ENCODE data around the gene USP5.
"Not testable (repeated sequence)": the region's sequence is repeated elsewhere in the genome, so short reads cannot be mapped to it uniquely, and the experiment has no call there.

USP5 gene

DNA sequence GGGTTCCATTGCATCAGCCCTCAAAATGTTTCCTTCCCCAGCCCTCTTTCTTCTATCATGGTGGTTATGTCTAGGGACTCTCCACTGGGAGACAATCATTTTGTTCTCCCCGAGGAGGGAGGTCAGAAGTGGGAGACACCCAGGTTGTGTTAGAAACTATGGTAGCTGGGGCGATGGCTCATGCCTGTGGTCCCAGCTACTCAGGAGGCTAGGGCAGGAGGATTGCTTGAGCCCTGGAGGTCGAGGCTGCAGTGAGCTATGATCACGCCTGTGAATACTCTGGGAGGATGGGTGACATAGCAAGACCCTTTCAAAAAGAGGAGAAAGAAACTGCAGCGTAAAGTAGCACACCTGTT lies 39.7 kb downstream of the USP5 start:
- H3K27ac ChIP-seq (ENCODE audit: low read depth, low read length) = peak overlapping the region; percentile 86
- peak overlapping the region; percentile 64 for H3K4me3 ChIP-seq (ENCODE audit: low read length)
- peak overlapping the region; percentile 85 for H3K9ac ChIP-seq (ENCODE audit: low read depth, low read length)
- 92% methylated on average over 5 of the region's 5 CpGs for WGBS
- H3K4me1 ChIP-seq (ENCODE audit: insufficient read depth, low read length) = peaks cover 24% of the 10 kb centered on the region
- no peaks in the 10 kb centered on the region for H3K36me3 ChIP-seq (ENCODE audit: insufficient read depth, low read length)
- H3K9me3 ChIP-seq (ENCODE audit: insufficient read depth, low read depth, low read length) = no peaks in the 10 kb centered on the region
- H3K27me3 ChIP-seq (ENCODE audit: insufficient read depth, low read length) = no peaks in the 10 kb centered on the region

GRCh38 chr12:6892683-6893082 lies 40.7 kb downstream of the USP5 start:
- peaks cover 14% of the 10 kb centered on the region for H3K4me1 ChIP-seq (ENCODE audit: insufficient read depth, low read length)
- H3K4me3 ChIP-seq (ENCODE audit: low read length); H3K27ac ChIP-seq (ENCODE audit: low read depth, low read length); H3K27me3 ChIP-seq (ENCODE audit: insufficient read depth, low read length); H3K9me3 ChIP-seq (ENCODE audit: insufficient read depth, low read depth, low read length); H3K36me3 ChIP-seq (ENCODE audit: insufficient read depth, low read length); H3K9ac ChIP-seq (ENCODE audit: low read depth, low read length): not testable (repeated sequence)
- WGBS = 93% methylated on average over 3 of the region's 3 CpGs

GRCh38 chr12:6894321-6894720 lies 42.4 kb downstream of the USP5 start:
- Histone ChIP-seq H3K27me3 (ENCODE audit: insufficient read depth, low read length) (no peaks in the 10 kb centered on the region), H3K9me3 (ENCODE audit: insufficient read depth, low read depth, low read length) (no peaks in the 10 kb centered on the region), H3K4me3 (ENCODE audit: low read length) (no peak overlapping the region), H3K36me3 (ENCODE audit: insufficient read depth, low read length) (no peaks in the 10 kb centered on the region), H3K4me1 (ENCODE audit: insufficient read depth, low read length) (peaks cover 5% of the 10 kb centered on the region), H3K9ac (ENCODE audit: low read depth, low read length) (no peak overlapping the region), H3K27ac (ENCODE audit: low read depth, low read length) (no peak overlapping the region)
- 85% methylated on average over 3 of the region's 3 CpGs for WGBS

- Histone ChIP-seq H3K4me1 (ENCODE audit: insufficient read depth, low read length) (0 out of 2 replicates have a peak, but pooled peaks cover 4% of the 10 kb centered on the region), H3K4me3 (ENCODE audit: low read length) (no peak overlapping the region), H3K9me3 (ENCODE audit: insufficient read depth, low read depth, low read length) (no peaks in the 10 kb centered on the region), H3K27ac (ENCODE audit: low read depth, low read length) (no peak overlapping the region), H3K27me3 (ENCODE audit: insufficient read depth, low read length) (no peaks in the 10 kb centered on the region), H3K36me3 (ENCODE audit: insufficient read depth, low read length) (no peaks in the 10 kb centered on the region), H3K9ac (ENCODE audit: low read depth, low read length) (no peak overlapping the region)
- 85% methylated on average over 6 of the region's 6 CpGs for WGBS
Measured at GRCh38 chr12:6896846-6897435, 45.0 kb downstream of the USP5 start.

- no peak overlapping the region for H3K9ac ChIP-seq (ENCODE audit: low read depth, low read length)
- no peak overlapping the region for H3K4me3 ChIP-seq (ENCODE audit: low read length)
- H3K27me3 ChIP-seq (ENCODE audit: insufficient read depth, low read length) = no peaks in the 10 kb centered on the region
- H3K27ac ChIP-seq (ENCODE audit: low read depth, low read length) = no peak overlapping the region
- H3K36me3 ChIP-seq (ENCODE audit: insufficient read depth, low read length) = no peaks in the 10 kb centered on the region
- WGBS = 90% methylated on average over 4 of the region's 5 CpGs
- no peaks in the 10 kb centered on the region for H3K9me3 ChIP-seq (ENCODE audit: insufficient read depth, low read depth, low read length)
- H3K4me1 ChIP-seq (ENCODE audit: insufficient read depth, low read length) = peaks cover 15% of the 10 kb centered on the region
Measured at GRCh38 chr12:6899427-6899826, 47.5 kb downstream of the USP5 start.

DNA sequence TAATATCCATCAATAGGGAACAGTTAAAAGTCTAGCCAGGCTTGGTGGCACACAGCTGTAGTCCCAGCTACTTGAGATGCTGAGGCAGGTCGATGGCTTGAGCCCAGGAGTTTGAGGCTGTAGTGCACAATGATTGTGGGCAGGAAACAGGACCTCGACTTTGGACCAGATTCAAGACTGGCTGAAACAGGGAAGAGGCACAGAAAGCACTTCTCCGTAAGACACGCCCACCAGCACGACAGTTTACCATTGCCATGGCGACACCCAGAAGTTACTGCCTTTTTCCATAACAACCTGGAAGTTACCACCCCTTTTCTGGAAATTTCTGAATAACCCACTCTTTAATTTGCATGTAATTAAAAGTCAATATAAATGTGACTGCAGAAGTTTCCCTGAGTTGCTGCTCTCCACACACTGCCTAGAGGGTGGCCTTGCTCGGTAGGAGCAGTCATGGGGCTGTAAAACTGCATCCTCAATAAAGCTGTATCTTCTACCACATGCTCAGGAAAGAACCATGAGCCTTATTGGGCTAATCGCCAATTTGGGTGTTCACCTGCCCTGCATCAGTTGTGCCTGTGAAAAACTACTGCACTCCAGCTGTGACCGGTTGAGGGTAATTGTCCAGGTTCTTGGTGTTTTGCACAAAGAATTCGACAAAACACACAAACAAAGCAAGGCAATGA lies 48.0 kb downstream of the USP5 start:
- no peak overlapping the region for H3K9ac ChIP-seq (ENCODE audit: low read depth, low read length)
- H3K9me3 ChIP-seq (ENCODE audit: insufficient read depth, low read depth, low read length) = no peaks in the 10 kb centered on the region
- peaks cover 16% of the 10 kb centered on the region for H3K4me1 ChIP-seq (ENCODE audit: insufficient read depth, low read length)
- H3K27ac ChIP-seq (ENCODE audit: low read depth, low read length) = no peak overlapping the region
- WGBS = 84% methylated on average over 10 of the region's 10 CpGs
- H3K27me3 ChIP-seq (ENCODE audit: insufficient read depth, low read length) = no peaks in the 10 kb centered on the region
- H3K36me3 ChIP-seq (ENCODE audit: insufficient read depth, low read length) = no peaks in the 10 kb centered on the region
- no peak overlapping the region for H3K4me3 ChIP-seq (ENCODE audit: low read length)

GRCh38 chr12:6902448-6902847 lies 50.5 kb downstream of the USP5 start:
- H3K27me3 ChIP-seq (ENCODE audit: insufficient read depth, low read length) = no peaks in the 10 kb centered on the region
- 95% methylated on average over 3 of the region's 4 CpGs for WGBS
- peaks cover 22% of the 10 kb centered on the region for H3K4me1 ChIP-seq (ENCODE audit: insufficient read depth, low read length)

DNA sequence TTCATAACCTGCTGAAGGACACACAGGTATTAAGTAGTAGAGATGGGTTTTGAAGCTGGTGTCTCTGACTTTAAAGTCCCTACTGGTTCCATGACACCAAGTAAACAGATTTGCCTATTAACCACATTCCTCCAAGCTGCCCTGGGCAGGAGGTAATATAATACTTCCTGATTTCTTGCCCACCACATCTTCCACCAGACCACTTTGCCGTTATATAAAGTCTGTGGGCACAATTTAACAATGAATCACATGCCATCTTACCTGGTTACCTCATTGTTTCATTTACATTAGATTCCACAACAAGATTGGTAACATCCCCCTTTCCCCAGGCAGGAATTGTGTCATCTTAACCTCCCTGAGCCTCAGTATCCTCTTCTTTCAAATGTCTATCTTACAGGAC lies 51.8 kb downstream of the USP5 start:
- Histone ChIP-seq H3K27ac (ENCODE audit: low read depth, low read length) (peak overlapping the region; percentile 37; the same call in 1 of the 2 replicates), H3K9me3 (ENCODE audit: insufficient read depth, low read depth, low read length) (no peaks in the 10 kb centered on the region), H3K9ac (ENCODE audit: low read depth, low read length) (no peak overlapping the region), H3K36me3 (ENCODE audit: insufficient read depth, low read length) (no peaks in the 10 kb centered on the region), H3K27me3 (ENCODE audit: insufficient read depth, low read length) (no peaks in the 10 kb centered on the region), H3K4me3 (ENCODE audit: low read length) (no peak overlapping the region), H3K4me1 (ENCODE audit: insufficient read depth, low read length) (peaks cover 22% of the 10 kb centered on the region)
- WGBS = 91% methylated on average over 1 of the region's 1 CpG

More at GRCh38 chr12:6902448-6902847, 50.5 kb downstream of the USP5 start:
- Histone ChIP-seq H3K27ac (ENCODE audit: low read depth, low read length) (no peak overlapping the region), H3K36me3 (ENCODE audit: insufficient read depth, low read length) (no peaks in the 10 kb centered on the region), H3K4me3 (ENCODE audit: low read length) (no peak overlapping the region), H3K9me3 (ENCODE audit: insufficient read depth, low read depth, low read length) (no peaks in the 10 kb centered on the region), H3K9ac (ENCODE audit: low read depth, low read length) (no peak overlapping the region)

DNA sequence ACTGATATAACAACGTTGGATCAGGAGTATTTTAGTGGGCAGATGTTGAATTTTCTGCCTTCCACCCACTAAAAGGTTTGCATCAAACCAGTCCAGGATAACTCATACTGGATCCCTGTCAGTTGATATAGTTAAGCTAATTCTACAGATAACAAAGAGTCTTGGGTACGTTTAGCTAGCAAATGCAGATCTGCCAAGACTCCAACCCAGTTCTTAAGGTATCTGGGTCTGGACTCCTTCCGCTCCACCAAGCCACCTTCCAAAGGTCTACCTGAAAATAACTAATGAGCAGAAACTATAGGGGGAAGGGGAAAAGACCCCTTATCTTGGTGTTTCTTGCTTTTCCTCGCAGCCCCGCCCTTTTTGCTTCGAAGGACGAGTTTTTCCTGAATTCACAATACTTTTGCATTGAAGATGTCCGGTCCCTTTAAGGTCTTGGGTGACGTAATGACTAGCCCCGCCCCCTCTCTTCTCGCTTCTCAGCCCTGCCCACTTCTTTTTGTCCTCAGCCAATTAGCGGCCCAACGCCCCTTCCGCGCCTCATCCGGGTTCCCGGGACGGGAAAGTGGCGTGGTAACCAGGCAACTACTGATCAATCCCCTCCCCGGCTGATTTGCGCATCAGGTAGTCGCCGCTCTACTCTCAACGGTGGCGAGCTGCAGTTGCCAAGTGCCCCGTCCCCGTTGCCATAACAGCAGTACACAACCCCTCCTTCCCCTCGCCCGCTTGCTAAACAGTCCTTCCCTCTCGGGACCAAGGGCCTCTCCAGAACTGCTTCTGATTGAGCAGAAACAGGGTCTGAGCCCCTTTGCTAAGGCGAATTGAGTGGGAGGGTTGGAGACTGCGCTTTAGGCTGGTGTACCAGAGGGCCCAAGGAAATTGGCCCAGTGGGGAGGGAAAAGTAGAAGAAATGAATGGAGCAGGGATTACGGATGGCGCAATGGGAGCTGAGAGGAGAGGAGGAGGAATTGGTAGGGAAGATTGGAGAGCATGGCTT lies 52.6 kb downstream of the USP5 start, which contains the start of gene LRRC23:
TSS of gene LRRC23 (plus strand) at position 543 of the 997 bp plus-strand sequence. CDS start 812 bp downstream, outside the sequence.
- Histone ChIP-seq H3K9me3 (ENCODE audit: insufficient read depth, low read depth, low read length) (no peaks in the 10 kb centered on the region), H3K27me3 (ENCODE audit: insufficient read depth, low read length) (no peaks in the 10 kb centered on the region), H3K27ac (ENCODE audit: low read depth, low read length) (peak within 1 kb of the TSS; percentile 67), H3K4me1 (ENCODE audit: insufficient read depth, low read length) (peaks cover 22% of the 10 kb centered on the region), H3K9ac (ENCODE audit: low read depth, low read length) (peak within 1 kb of the TSS; percentile 77), H3K36me3 (ENCODE audit: insufficient read depth, low read length) (no peaks in the 10 kb centered on the region), H3K4me3 (ENCODE audit: low read length) (peak within 1 kb of the TSS; percentile 68)
- WGBS = 7% methylated on average over 34 of the region's 34 CpGs

DNA sequence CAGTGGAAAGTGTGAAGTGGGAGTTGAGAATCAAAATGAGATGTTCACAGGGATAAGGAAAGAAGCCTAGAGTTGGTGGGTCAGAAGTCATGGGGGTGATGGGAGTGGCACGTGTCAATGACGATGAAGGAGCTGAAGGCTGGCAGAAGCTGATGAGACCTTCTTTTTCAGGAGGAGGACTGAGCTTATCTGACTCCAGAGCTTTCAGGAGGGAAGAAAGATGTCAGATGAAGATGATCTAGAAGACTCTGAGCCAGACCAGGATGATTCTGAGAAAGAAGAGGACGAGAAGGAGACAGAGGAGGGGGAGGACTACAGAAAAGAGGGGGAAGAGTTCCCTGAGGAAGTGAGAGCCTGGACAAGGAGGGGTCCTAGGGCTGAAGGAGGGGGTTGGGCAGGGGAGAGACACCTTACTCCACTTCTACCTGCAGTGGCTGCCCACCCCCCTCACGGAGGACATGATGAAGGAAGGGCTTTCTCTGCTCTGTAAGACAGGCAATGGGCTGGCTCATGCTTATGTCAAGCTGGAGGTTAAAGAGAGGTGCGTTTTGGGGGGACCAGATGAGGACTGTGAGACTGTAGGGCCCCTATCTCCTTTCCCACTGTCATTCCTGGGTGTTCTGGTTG lies 53.6 kb downstream of the USP5 start:
- no peaks in the 10 kb centered on the region for H3K36me3 ChIP-seq (ENCODE audit: insufficient read depth, low read length)
- no peaks in the 10 kb centered on the region for H3K27me3 ChIP-seq (ENCODE audit: insufficient read depth, low read length)
- 0 out of 2 replicates have a peak overlapping the region, but pooled peaks have one; percentile 77 for H3K9ac ChIP-seq (ENCODE audit: low read depth, low read length)
- peaks cover 18% of the 10 kb centered on the region for H3K4me1 ChIP-seq (ENCODE audit: insufficient read depth, low read length)
- no peak overlapping the region for H3K27ac ChIP-seq (ENCODE audit: low read depth, low read length)
- H3K4me3 ChIP-seq (ENCODE audit: low read length) = peak overlapping the region; percentile 68
- H3K9me3 ChIP-seq (ENCODE audit: insufficient read depth, low read depth, low read length) = no peaks in the 10 kb centered on the region
- WGBS = 58% methylated on average over 5 of the region's 5 CpGs

All from HUES64 (cell line).